GM20000 (cell line): ENCODE data around the gene COMMD10.

ENCODE experiments used
- DNase-seq: peaks from one replicate; pipeline ENCODE4 v3.0.0; 2012; ENCODE audit warnings: low spot score
- TF ChIP-seq, protein P1 (sequence below): IDR thresholded peaks from 2 replicates; pipeline ENCODE4 v1.5.1; 2012; ENCODE audit warnings: mild to moderate bottlenecking, control low read depth; ENCODE audit errors: extremely low read depth, missing control alignments

The COMMD10 gene

DNA sequence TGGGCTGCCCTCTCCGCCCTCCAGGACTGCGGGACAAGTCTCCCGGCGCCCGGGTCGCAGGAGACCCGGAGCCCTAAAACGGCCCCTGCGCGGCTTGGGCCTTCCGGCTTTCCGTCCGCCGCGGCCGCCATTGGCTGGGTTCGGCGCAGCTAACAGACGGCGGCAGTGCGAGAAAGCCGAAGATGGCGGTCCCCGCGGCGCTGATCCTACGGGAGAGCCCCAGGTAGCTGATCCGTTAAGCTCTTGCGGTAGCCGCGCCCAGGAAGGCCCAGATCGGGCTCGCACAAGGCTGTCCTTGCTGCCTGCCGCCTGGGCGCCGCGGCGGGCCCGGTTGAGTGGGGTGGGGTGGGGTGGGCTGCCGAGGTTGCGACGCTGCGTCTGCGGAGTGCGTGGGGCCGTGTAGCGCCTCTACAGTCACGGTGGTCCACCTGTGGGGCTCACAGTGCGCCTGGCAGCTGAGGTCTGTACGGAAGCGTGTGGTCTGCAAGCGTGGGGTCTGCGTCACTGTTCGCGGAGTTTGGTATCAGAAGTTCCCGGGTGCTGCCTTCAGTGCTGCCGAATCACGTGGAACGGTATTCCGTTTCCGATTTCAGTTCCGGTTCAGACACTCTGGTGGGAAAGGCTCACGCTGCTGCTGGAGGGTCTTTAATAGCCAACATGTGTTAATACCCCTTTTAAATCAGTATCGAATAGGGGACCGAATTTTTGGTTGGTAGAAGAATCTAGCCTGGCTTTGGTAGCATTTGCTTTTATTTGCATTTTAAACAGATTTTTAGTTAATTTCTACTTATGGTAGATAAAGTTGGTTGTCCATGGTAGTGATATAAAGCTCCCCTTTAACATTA is at the start of gene COMMD10:
TSS of gene COMMD10 (plus strand) at position 155 of the 845 bp plus-strand sequence.
- DNase-seq, result peak; percentile 77
- TF ChIP-seq, protein P1, sequence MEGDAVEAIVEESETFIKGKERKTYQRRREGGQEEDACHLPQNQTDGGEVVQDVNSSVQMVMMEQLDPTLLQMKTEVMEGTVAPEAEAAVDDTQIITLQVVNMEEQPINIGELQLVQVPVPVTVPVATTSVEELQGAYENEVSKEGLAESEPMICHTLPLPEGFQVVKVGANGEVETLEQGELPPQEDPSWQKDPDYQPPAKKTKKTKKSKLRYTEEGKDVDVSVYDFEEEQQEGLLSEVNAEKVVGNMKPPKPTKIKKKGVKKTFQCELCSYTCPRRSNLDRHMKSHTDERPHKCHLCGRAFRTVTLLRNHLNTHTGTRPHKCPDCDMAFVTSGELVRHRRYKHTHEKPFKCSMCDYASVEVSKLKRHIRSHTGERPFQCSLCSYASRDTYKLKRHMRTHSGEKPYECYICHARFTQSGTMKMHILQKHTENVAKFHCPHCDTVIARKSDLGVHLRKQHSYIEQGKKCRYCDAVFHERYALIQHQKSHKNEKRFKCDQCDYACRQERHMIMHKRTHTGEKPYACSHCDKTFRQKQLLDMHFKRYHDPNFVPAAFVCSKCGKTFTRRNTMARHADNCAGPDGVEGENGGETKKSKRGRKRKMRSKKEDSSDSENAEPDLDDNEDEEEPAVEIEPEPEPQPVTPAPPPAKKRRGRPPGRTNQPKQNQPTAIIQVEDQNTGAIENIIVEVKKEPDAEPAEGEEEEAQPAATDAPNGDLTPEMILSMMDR, result no peak

DNA sequence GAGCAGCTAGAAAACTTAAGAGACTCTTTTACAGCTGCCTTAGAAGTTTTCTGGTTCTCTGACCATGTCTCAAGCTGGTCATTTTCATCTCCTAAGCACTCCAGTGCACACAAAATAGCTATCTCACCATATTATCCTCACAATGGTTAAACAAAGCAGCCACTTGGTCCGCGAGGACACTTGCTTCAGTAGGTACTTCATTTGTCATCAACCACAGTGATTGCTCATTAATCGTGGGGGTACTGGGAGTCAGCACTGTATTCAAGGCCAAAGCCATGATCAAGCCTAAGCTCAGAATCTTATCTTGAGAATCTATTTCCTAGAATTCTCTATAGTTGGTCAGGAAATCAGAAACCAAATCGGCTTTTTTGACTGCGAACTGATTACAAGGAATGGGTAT is 49.7 kb upstream of the COMMD10 start:
- no peak for DNase-seq
- TF ChIP-seq, protein P1, result no peak

DNA sequence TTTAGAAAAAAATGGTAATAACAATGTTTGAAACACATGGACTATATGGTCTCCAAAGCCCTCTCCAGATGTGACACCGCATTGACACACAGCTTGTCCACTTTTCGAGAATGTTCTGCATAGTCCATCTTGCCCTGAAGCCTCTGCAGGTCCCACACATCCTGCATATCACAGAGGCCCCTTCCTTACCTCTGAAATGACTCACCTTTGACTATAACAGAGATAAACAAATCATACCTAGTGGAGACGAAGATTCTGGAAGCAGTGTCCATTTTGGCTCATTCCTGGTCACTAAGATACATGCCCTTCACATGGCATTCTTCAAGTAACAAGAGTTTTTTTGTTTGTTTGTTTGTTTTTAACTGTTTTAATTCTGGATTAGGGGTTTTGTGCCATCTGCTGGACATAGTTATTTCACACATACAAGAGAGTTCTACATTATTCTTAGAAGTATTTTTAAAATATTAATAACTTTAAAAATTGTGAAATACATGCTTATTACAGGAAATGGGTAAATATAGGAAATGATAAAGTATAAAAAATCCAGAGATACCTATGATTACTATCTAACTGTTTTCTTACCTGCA is 47.5 kb upstream of the COMMD10 start:
- DNase-seq, result no peak
- TF ChIP-seq, protein P1, result no peak

DNA sequence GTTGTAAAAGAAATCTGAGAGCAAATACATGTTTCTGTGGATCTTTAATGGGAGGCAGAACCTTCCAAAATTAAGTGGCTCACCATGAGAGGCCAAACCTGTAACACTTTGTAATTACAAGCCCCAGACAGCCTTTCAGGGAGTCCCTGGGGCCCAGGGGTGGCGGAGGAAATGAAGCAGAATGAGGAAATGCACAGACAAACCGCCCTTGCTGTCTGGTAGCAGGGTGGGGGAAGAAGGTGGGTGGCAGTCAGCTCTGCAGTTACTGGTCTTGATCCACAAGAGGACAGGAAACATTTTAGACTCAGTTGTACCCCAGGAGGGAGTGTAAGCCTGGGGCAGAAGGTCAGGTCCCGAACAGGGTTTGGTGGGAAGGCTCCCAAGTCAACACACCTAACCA is 46.0 kb upstream of the COMMD10 start:
- DNase-seq, result peak; percentile 24
- TF ChIP-seq, protein P1, result no peak

DNA sequence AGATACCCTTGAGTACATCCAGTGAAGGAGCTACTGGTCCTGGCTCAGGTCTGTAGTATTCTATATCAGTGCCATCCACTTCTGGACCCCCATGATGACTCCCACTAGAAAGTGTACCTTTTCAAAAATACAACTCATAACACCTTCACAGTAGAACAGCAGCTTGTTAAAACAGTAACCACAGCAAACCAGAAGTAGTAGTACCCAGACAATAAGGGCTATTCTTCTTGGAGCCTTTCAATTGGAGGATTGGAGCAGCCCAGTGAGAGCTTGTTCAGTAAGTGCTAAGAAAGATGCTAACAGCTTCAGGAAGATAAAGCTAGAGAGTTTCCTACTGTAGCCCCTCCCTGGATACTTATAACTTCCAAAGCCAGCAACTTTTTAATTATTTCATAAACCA is 42.5 kb upstream of the COMMD10 start:
- TF ChIP-seq, protein P1, result no peak

DNA sequence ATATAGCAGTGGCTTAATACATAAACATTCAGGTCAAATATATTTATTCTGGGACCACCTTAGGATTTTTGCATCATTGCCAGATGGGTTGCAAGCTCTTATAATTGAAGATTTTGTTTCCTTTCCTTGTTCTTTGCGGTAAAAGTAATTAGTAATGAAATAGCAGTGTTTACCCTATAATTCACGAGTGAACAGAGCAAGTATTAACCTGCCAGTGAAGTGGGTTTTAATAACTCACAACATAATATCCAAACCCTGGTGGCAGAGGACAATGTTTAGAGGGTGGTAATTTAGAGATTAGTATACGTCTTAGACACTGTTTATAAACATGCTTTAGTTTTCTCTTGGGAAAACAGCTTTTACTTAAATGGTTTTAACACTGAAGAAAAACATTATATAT is 40.8 kb upstream of the COMMD10 start:
- no peak for DNase-seq
- TF ChIP-seq, protein P1, result no peak

More for the DNA sequence above, 42.5 kb upstream of the COMMD10 start:
- no peak for DNase-seq

DNA sequence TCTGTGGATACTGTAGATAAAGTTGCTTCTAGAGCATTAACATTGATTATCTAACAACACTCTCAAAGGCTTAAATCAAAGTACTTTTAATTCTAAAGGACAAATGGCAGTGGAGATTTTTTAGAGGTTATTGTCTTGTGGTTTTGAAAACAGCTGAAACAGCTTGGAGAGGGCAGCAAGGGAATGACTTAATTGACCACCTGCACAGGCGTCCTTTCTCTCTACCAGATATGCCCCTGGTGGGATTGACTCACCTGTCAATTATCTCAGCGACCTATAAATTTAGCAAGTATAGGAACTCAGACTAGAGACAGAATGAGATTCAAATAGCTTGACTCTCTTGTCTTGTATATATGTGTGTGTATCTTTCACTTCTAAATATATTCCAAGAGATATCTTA is 39.0 kb upstream of the COMMD10 start:
- no peak for DNase-seq
- TF ChIP-seq, protein P1, result no peak
